HG03159 (cell line): Measurements from ENCODE around the gene PWWP2B.

Source experiments
- ATAC-seq: cut with Tn5 transposase; IDR thresholded peaks from one replicate; pipeline ENCODE4 v1.9.1; 2021; ENCODE audit warnings: mild to moderate bottlenecking, moderate library complexity; ENCODE audit not compliant: unreplicated experiment

PWWP2B gene

GRCh38 chr10:132363376-132363775, 33.6 kb upstream of the PWWP2B start:
- ATAC-seq, result no peak

GRCh38 chr10:132363921-132364593, 32.9 kb upstream of the PWWP2B start:
- no peak for ATAC-seq

- ATAC-seq, result no peak
Measured at GRCh38 chr10:132364594-132364970, 32.4 kb upstream of the PWWP2B start.

- no peak for ATAC-seq
Measured at GRCh38 chr10:132365102-132365501, 31.9 kb upstream of the PWWP2B start.

GRCh38 chr10:132366006-132366405, 31.0 kb upstream of the PWWP2B start:
- ATAC-seq, result no peak

- ATAC-seq, result no peak
Measured at GRCh38 chr10:132366499-132366898, 30.5 kb upstream of the PWWP2B start.

- ATAC-seq, result no peak
Measured at GRCh38 chr10:132368391-132368790, 28.6 kb upstream of the PWWP2B start.

- no peak for ATAC-seq
Measured at GRCh38 chr10:132368881-132369635, 27.9 kb upstream of the PWWP2B start.

- ATAC-seq, result no peak
Measured at GRCh38 chr10:132369636-132370185, 27.3 kb upstream of the PWWP2B start.

GRCh38 chr10:132370426-132371340, 26.3 kb upstream of the PWWP2B start:
- no peak for ATAC-seq

- ATAC-seq, result no peak
Measured at GRCh38 chr10:132371641-132372081, 25.3 kb upstream of the PWWP2B start.

GRCh38 chr10:132372516-132373095, 24.4 kb upstream of the PWWP2B start:
- ATAC-seq, result no peak

- no peak for ATAC-seq
Measured at GRCh38 chr10:132373241-132373955, 23.6 kb upstream of the PWWP2B start.

GRCh38 chr10:132374176-132374575, 22.8 kb upstream of the PWWP2B start:
- ATAC-seq, result no peak

GRCh38 chr10:132374612-132375011, 22.4 kb upstream of the PWWP2B start:
- no peak for ATAC-seq

GRCh38 chr10:132375116-132375794, 21.7 kb upstream of the PWWP2B start:
- no peak for ATAC-seq

GRCh38 chr10:132375795-132376297, 21.2 kb upstream of the PWWP2B start:
- ATAC-seq, result no peak

GRCh38 chr10:132376394-132376851, 20.6 kb upstream of the PWWP2B start:
- no peak for ATAC-seq

GRCh38 chr10:132377326-132377725, 19.7 kb upstream of the PWWP2B start:
- ATAC-seq, result no peak
